Mesenchymal stem cell (in vitro differentiated cells and primary cell): Measurements from ENCODE around the gene LY86.

ENCODE experiments used
- DNase-seq: peaks from one replicate; pipeline ENCODE4 v3.0.0-alpha.2; 2013
- H2AFZ ChIP-seq: one replicate; pipeline ENCODE4 v1.6.1; 2013; ENCODE audit warnings: low read depth, mild to moderate bottlenecking, control low read depth, inconsistent platforms, low read length, moderate library complexity
- H2AK5ac ChIP-seq: 2 replicates; pipeline ENCODE4 v1.6.1; 2013; ENCODE audit warnings: low read length, moderate library complexity, mild to moderate bottlenecking, inconsistent platforms; ENCODE audit not compliant: severe bottlenecking
- H2BK120ac ChIP-seq: one replicate; pipeline ENCODE4 v1.6.1; 2013; ENCODE audit warnings: low read depth, mild to moderate bottlenecking, inconsistent platforms, low read length, moderate library complexity
- H2BK12ac ChIP-seq, 2 experiments: one replicate each; pipeline ENCODE4 v1.6.1; 2013; ENCODE audit warnings: inconsistent platforms in 2 of 2, low read length in 2 of 2, mild to moderate bottlenecking in 2 of 2, moderate library complexity in 2 of 2, control low read depth in 1 of 2
- H2BK15ac ChIP-seq: one replicate; pipeline ENCODE4 v1.6.1; 2013; ENCODE audit warnings: mild to moderate bottlenecking, low read depth, inconsistent platforms; ENCODE audit not compliant: poor library complexity, severe bottlenecking
- H2BK5ac ChIP-seq: 2 replicates; pipeline ENCODE4 v1.6.1; 2013; ENCODE audit warnings: low read depth, mild to moderate bottlenecking, low read length, control low read depth, inconsistent platforms; ENCODE audit not compliant: poor library complexity, severe bottlenecking
- H3K14ac ChIP-seq, 2 experiments: one replicate each; pipeline ENCODE4 v1.6.1; 2013; ENCODE audit warnings: inconsistent platforms in 2 of 2, low read length in 2 of 2, control low read depth in 1 of 2, mild to moderate bottlenecking in 1 of 2, moderate library complexity in 1 of 2
- H3K18ac ChIP-seq, 2 experiments: one replicate each; pipeline ENCODE4 v1.6.1; 2013; ENCODE audit warnings: inconsistent platforms in 2 of 2, low read length in 2 of 2, control low read depth in 1 of 2, low read depth in 1 of 2, mild to moderate bottlenecking in 1 of 2
- H3K23ac ChIP-seq, 2 experiments: one replicate each; pipeline ENCODE4 v1.6.1; 2013; ENCODE audit warnings: inconsistent platforms in 2 of 2, low read length in 2 of 2, mild to moderate bottlenecking in 2 of 2, moderate library complexity in 2 of 2, control low read depth in 1 of 2
- H3K27ac ChIP-seq: 2 replicates; pipeline ENCODE4 v1.5.1; 2013; ENCODE audit warnings: mild to moderate bottlenecking, moderate library complexity, low read length, control low read depth, inconsistent platforms; ENCODE audit not compliant: poor library complexity, severe bottlenecking
- H3K27me3 ChIP-seq, 2 experiments: 2 replicates each; pipeline versions ENCODE4 v1.6.1 to v1.7.0; 2013; ENCODE audit warnings: low read length in 2 of 2, mild to moderate bottlenecking in 2 of 2, moderate library complexity in 2 of 2, control low read depth in 1 of 2, inconsistent platforms in 1 of 2; ENCODE audit not compliant: control insufficient read depth in 1 of 2, insufficient read depth in 1 of 2
- H3K36me3 ChIP-seq, 2 experiments: 2 replicates each; pipeline versions ENCODE4 v1.6.1 to v1.7.0; 2013; ENCODE audit warnings: low read length in 2 of 2, control low read depth in 1 of 2, inconsistent platforms in 1 of 2, low read depth in 1 of 2, mild to moderate bottlenecking in 1 of 2; ENCODE audit not compliant: insufficient read depth in 2 of 2, control insufficient read depth in 1 of 2
- H3K4ac ChIP-seq, 2 experiments: one replicate each; pipeline ENCODE4 v1.6.1; 2013; ENCODE audit warnings: inconsistent platforms in 2 of 2, low read length in 2 of 2, mild to moderate bottlenecking in 2 of 2, moderate library complexity in 2 of 2, control low read depth in 1 of 2, low read depth in 1 of 2
- H3K4me1 ChIP-seq: 2 replicates; pipeline ENCODE4 v1.6.1; 2013; ENCODE audit warnings: low read depth, low read length, control low read depth; ENCODE audit not compliant: control insufficient read depth, insufficient read depth
- H3K4me2 ChIP-seq: 2 replicates; pipeline ENCODE4 v1.6.1; 2013; ENCODE audit warnings: low read length, mild to moderate bottlenecking, inconsistent platforms; ENCODE audit not compliant: poor library complexity, severe bottlenecking
- H3K4me3 ChIP-seq, 2 experiments: 2 replicates each; pipeline versions ENCODE4 v1.5.1 to v1.7.0; 2013; ENCODE audit warnings: low read length in 2 of 2, mild to moderate bottlenecking in 2 of 2, control low read depth in 1 of 2, low read depth in 1 of 2; ENCODE audit not compliant: insufficient read depth in 1 of 2
- H3K79me1 ChIP-seq: replicated peaks from 2 replicates; pipeline ENCODE4 v1.6.1; 2013; ENCODE audit warnings: mild to moderate bottlenecking, control low read depth, low read length, inconsistent platforms; ENCODE audit not compliant: poor library complexity, severe bottlenecking
- H3K9ac ChIP-seq: 2 replicates; pipeline ENCODE4 v1.7.0; 2013; ENCODE audit warnings: mild to moderate bottlenecking, low read length, moderate library complexity
- H3K9me3 ChIP-seq: 2 replicates; pipeline ENCODE4 v1.7.0; 2013; ENCODE audit warnings: mild to moderate bottlenecking, low read length; ENCODE audit not compliant: control insufficient read depth
- H4K8ac ChIP-seq: one replicate; pipeline ENCODE4 v1.6.1; 2013; ENCODE audit warnings: inconsistent platforms, mild to moderate bottlenecking, low read length, moderate library complexity
- H4K91ac ChIP-seq: one replicate; pipeline ENCODE4 v1.6.1; 2013; ENCODE audit warnings: mild to moderate bottlenecking, low read length, inconsistent platforms
- WGBS: methylation state at CpG from one replicate; pipeline ENCODE4 v1.1.7; 2013; ENCODE audit warnings: mixed read lengths; 5-methylcytosine and 5-hydroxymethylcytosine counted together

Gene LY86

DNA sequence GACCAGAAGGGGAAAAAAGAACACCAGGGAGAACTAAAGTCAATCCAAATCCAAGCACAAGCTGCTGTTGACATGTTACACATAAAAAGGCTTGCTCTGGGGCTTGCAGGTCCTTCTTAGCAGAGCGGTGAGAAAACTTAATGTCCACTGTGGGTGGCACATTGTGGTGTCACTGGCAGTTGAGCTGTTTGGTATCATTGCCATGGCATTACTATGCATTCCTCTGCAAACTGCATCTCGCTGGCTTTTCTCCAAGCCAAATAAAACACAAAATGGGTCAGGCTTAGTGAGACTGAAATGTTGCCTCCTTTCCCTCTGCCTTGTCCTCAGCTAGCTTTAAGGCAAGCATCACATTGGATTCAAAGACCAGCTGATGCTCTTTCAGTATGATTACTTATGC, 40.9 kb downstream of the LY86 start:
- no peak overlapping the region for H2BK12ac ChIP-seq
- DNase-seq: no peak
- no peak overlapping the region for H3K14ac ChIP-seq
- no peaks in the 10 kb centered on the region for H3K9me3 ChIP-seq
- no peak overlapping the region for H3K4ac ChIP-seq
- H3K4me3 ChIP-seq: no peak overlapping the region
- no peak overlapping the region for H2BK120ac ChIP-seq
- no peak overlapping the region for H3K23ac ChIP-seq
- no peak overlapping the region for H3K18ac ChIP-seq
- H4K91ac ChIP-seq: no peak overlapping the region
- no peak overlapping the region for H2AFZ ChIP-seq
- no peak overlapping the region for H3K27ac ChIP-seq
- H3K4me2 ChIP-seq: no peak overlapping the region
- H3K4me1 ChIP-seq: no peaks in the 10 kb centered on the region
- peaks cover 0 to 21% of the 10 kb centered on the region in 2 experiments for H3K27me3 ChIP-seq
- WGBS: 83% methylated on average over 2 of the region's 2 CpGs
- H2BK5ac ChIP-seq: no peak overlapping the region
- H2BK15ac ChIP-seq: no peak overlapping the region
- H3K79me1 ChIP-seq: no peaks in the 10 kb centered on the region
- H4K8ac ChIP-seq: no peak overlapping the region
- H3K9ac ChIP-seq: no peak overlapping the region
- no peaks in the 10 kb centered on the region for H3K36me3 ChIP-seq
- no peak overlapping the region for H2AK5ac ChIP-seq

DNA sequence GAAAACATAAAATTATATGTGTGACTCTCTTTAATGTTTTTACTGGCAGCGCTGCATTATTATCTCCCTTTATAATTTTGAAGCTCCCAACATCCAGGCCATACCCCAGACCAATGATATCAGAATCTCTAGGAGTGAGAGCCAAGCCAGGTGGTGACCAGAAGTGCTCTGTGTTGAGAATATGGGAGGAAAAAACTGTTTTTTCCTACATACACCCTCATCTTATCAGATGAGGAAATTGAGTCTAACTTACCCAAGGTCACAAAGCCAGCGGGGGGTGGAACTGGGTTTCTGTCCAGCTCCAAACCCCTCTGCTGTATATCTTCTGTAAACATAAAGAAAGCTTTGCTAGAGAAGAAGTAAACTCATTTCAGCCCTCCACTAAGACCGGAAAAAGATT, 42.5 kb downstream of the LY86 start:
- Histone ChIP-seq H3K27ac (no peak overlapping the region), H3K9me3 (no peaks in the 10 kb centered on the region), H3K4me3 (no peak overlapping the region), H2BK5ac (no peak overlapping the region), H4K8ac (no peak overlapping the region), H3K27me3 (peaks cover 4 to 21% of the 10 kb centered on the region in 2 experiments), H3K4ac (no peak overlapping the region), H2AFZ (no peak overlapping the region), H2BK15ac (no peak overlapping the region), H3K14ac (no peak overlapping the region), H3K79me1 (no peaks in the 10 kb centered on the region), H2BK120ac (no peak overlapping the region), H3K36me3 (no peaks in the 10 kb centered on the region), H3K9ac (no peak overlapping the region), H2AK5ac (no peak overlapping the region), H3K23ac (no peak overlapping the region), H3K18ac (no peak overlapping the region), H4K91ac (no peak overlapping the region), H3K4me1 (no peaks in the 10 kb centered on the region), H3K4me2 (no peak overlapping the region), H2BK12ac (no peak overlapping the region)
- no peak for DNase-seq
- 80% methylated on average over 1 of the region's 3 CpGs for WGBS

DNA sequence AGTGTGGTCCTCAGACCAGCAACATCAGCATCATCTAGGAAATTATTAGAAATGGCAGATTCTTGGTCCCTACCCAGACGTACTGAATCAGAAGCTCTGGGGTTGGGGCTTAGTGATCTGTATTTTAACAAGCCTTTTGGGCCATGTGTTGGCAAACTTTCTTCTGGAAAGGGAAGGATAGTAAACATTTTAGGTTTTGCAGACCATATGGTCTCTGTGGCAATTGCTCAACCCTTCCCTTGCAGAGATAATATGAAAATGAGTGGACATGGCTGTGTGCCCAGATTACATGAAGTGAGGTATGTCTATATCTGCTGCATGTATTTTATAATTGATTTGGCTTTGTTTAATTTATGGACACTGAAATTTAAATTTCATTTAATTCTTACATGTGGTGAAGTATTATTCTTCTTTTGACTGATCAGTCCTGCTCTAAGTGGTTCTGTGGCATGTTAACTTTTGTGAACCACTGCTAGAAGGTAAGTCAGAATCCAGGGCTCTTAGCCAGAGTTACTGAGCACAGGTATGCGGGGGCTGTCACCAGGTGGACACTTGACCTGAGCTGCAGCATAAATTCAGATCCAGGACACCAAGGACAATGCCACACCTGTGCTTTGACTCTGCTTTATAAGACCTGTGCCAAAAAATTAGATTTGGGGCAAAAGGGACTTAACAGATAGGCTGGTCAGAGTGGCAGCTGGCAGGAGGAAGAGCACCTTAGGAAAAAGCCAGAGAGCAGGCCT, 43.2 kb downstream of the LY86 start:
- DNase-seq: no peak
- no peaks in the 10 kb centered on the region for H3K36me3 ChIP-seq
- H2AK5ac ChIP-seq: no peak overlapping the region
- no peak overlapping the region for H3K23ac ChIP-seq
- H2AFZ ChIP-seq: no peak overlapping the region
- no peak overlapping the region for H2BK15ac ChIP-seq
- peaks cover 4 to 25% of the 10 kb centered on the region in 2 experiments for H3K27me3 ChIP-seq
- H3K4me3 ChIP-seq: no peak overlapping the region
- H4K91ac ChIP-seq: no peak overlapping the region
- no peak overlapping the region for H2BK5ac ChIP-seq
- no peaks in the 10 kb centered on the region for H3K79me1 ChIP-seq
- no peaks in the 10 kb centered on the region for H3K9me3 ChIP-seq
- H3K4me2 ChIP-seq: no peak overlapping the region
- H3K9ac ChIP-seq: no peak overlapping the region
- H2BK12ac ChIP-seq: no peak overlapping the region
- H2BK120ac ChIP-seq: no peak overlapping the region
- WGBS: 69% methylated on average over 2 of the region's 2 CpGs
- H3K27ac ChIP-seq: no peak overlapping the region
- H3K4ac ChIP-seq: no peak overlapping the region
- no peak overlapping the region for H3K18ac ChIP-seq
- H3K14ac ChIP-seq: no peak overlapping the region
- no peaks in the 10 kb centered on the region for H3K4me1 ChIP-seq
- no peak overlapping the region for H4K8ac ChIP-seq

DNA sequence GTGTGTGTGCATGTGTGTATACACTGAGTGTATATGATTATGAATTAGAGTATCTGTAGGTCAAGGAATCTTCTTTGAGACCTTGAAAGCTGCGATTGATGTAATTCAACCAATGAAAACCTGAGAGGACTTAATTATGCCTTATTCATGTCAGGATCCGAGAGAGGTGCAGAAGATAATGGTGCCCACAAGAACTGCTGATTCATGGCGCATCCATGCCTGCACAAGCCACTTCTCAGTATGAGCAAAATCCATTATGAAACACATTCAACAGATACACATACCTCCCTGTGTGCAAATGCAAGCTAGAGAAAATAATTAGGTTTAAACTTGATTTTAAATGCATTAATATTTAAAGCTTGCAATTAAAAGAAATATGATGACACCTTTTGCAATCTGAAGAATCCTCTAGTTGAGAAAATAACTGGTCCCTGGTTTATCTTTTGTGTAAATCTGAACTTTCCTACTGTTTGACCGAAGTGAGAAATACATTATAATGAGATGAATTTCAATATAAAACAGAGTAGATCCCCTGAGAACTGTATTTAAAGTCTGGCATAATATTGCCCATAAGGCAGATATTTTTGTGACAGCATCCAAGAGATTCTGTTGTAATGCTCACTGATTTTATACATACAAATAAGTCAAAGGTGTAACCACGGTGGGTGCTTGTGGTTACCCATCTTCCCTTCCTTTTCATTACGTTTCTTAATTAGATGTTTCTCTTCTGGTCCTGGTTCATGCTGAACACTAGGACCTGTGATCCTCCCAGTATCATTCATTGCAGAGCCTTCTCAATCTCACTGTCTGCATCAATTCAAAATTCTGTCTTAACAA, 45.6 kb downstream of the LY86 start:
- no peak overlapping the region for H2BK5ac ChIP-seq
- DNase-seq: no peak
- no peak overlapping the region for H2AFZ ChIP-seq
- H3K27ac ChIP-seq: no peak overlapping the region
- H3K23ac ChIP-seq: no peak overlapping the region
- no peaks in the 10 kb centered on the region for H3K36me3 ChIP-seq
- no peak overlapping the region for H2BK12ac ChIP-seq
- H3K9me3 ChIP-seq: no peaks in the 10 kb centered on the region
- H3K14ac ChIP-seq: no peak overlapping the region
- no peaks in the 10 kb centered on the region for H3K4me1 ChIP-seq
- no peak overlapping the region for H3K9ac ChIP-seq
- H3K4ac ChIP-seq: no peak overlapping the region
- H4K8ac ChIP-seq: no peak overlapping the region
- no peak overlapping the region for H3K4me3 ChIP-seq
- peaks cover 4 to 9% of the 10 kb centered on the region in 2 experiments for H3K27me3 ChIP-seq
- no peak overlapping the region for H3K4me2 ChIP-seq
- no peak overlapping the region for H4K91ac ChIP-seq
- 90% methylated on average over 5 of the region's 6 CpGs for WGBS
- no peak overlapping the region for H2AK5ac ChIP-seq
- H2BK120ac ChIP-seq: no peak overlapping the region
- no peak overlapping the region for H3K18ac ChIP-seq
- no peak overlapping the region for H2BK15ac ChIP-seq
- no peaks in the 10 kb centered on the region for H3K79me1 ChIP-seq
